Activated CD8-positive, alpha-beta memory T cell treated with anti-CD3 and anti-CD28 coated beads, Interleukin-2, amount 50 U/mL, for 4 hours (primary cell): Measurements from ENCODE around the gene PITRM1.
"Not testable (repeated sequence)": the region's sequence is repeated elsewhere in the genome, so short reads cannot be mapped to it uniquely, and the experiment has no call there.

Source experiments
- DNase-seq: peaks from one replicate; pipeline ENCODE4 v3.0.0-alpha.2; 2020

The PITRM1 gene

GRCh38 chr10:3118641-3119091 is 53.9 kb downstream of the PITRM1 start:
- DNase-seq: no peak

- DNase-seq: no peak
Observed at GRCh38 chr10:3117486-3117885, 55.1 kb downstream of the PITRM1 start.

GRCh38 chr10:3116508-3117100 is 56.0 kb downstream of the PITRM1 start:
- DNase-seq: no peak

GRCh38 chr10:3115685-3116084 is 56.9 kb downstream of the PITRM1 start:
- DNase-seq: no peak

- DNase-seq: no peak
Observed at GRCh38 chr10:3113343-3113720, 59.2 kb downstream of the PITRM1 start.

- DNase-seq: no peak
Observed at GRCh38 chr10:3111621-3112163, 60.9 kb downstream of the PITRM1 start.

- DNase-seq: no peak
Observed at GRCh38 chr10:3110782-3111620, 61.6 kb downstream of the PITRM1 start.

GRCh38 chr10:3109633-3110032 is 62.9 kb downstream of the PITRM1 start:
- DNase-seq: no peak

- no peak for DNase-seq
Observed at GRCh38 chr10:3109196-3109595, 63.4 kb downstream of the PITRM1 start.

GRCh38 chr10:3108575-3109105 is 63.9 kb downstream of the PITRM1 start:
- DNase-seq: no peak

GRCh38 chr10:3108033-3108432 is 64.5 kb downstream of the PITRM1 start:
- DNase-seq: no peak

- no peak for DNase-seq
Observed at GRCh38 chr10:3107426-3107961, 65.1 kb downstream of the PITRM1 start.

GRCh38 chr10:3106928-3107425 is 65.6 kb downstream of the PITRM1 start:
- DNase-seq: no peak

GRCh38 chr10:3106328-3106727 is 66.3 kb downstream of the PITRM1 start:
- DNase-seq: not testable (repeated sequence)

- DNase-seq: no peak
Observed at GRCh38 chr10:3105905-3106304, 66.7 kb downstream of the PITRM1 start.

- DNase-seq: no peak
Observed at GRCh38 chr10:3105166-3105565, 67.4 kb downstream of the PITRM1 start.

- no peak for DNase-seq
Observed at GRCh38 chr10:3104251-3104918, 68.2 kb downstream of the PITRM1 start.

GRCh38 chr10:3103646-3104045 is 68.9 kb downstream of the PITRM1 start:
- DNase-seq: no peak

GRCh38 chr10:3102720-3103427 is 69.7 kb downstream of the PITRM1 start:
- no peak for DNase-seq

- DNase-seq: no peak
Observed at GRCh38 chr10:3100856-3101640, 71.5 kb downstream of the PITRM1 start.

GRCh38 chr10:3100093-3100792 is 72.3 kb downstream of the PITRM1 start:
- DNase-seq: no peak
